PC-9 (cell line): Measurements from ENCODE around the gene EHD4. TPM values are rescaled to one million over a fixed set of nuclear protein-coding genes. Genes with fewer than 3 reads are reported as not detected.

ENCODE experiments used
- BruUV-seq: library from RNA; stranded (reverse); fragments of 400-500 nt; replicated peaks from 2 replicates; lab custom pipeline; 2021; lab: Mats Ljungman, UMichigan
- CTCF ChIA-PET: fragments of 300-600 bp; sonication (Branson Sonifier 250); formaldehyde crosslinking; loops from one replicate; lab custom pipeline; 2022; ENCODE audit warnings: antibody characterized with exemption; lab: Charles Lee
- POLR2A ChIA-PET: fragments of 300-600 bp; sonication (Branson Sonifier 250); formaldehyde crosslinking; loops from one replicate; lab custom pipeline; 2022; ENCODE audit warnings: antibody characterized with exemption; ENCODE audit not compliant: unreplicated experiment; lab: Charles Lee
- DNase-seq, 2 experiments: peaks; one replicate each; pipeline versions ENCODE4 v3.0.0 to v3.0.0-alpha.2; 2015 to 2022; ENCODE audit warnings: mixed read lengths in 1 of 2
- H2AFZ ChIP-seq: fragments of 200-600 bp; sonication (generic); 2 replicates; pipeline ENCODE4 v1.8.1; 2017; ENCODE audit warnings: antibody characterized with exemption
- H3F3A ChIP-seq: fragments of 200-600 bp; sonication (generic); 2 replicates; pipeline ENCODE4 v1.8.1; 2017; ENCODE audit warnings: antibody characterized with exemption, mild to moderate bottlenecking, low read depth; ENCODE audit not compliant: insufficient read depth
- H3K27ac ChIP-seq: fragments of 200-600 bp; sonication (generic); 2 replicates; pipeline ENCODE4 v1.6.1; 2016; ENCODE audit warnings: mixed run types
- H3K27me3 ChIP-seq: fragments of 200-600 bp; sonication (generic); 2 replicates; pipeline ENCODE4 v1.6.1; 2016; ENCODE audit warnings: low read depth, mixed run types; ENCODE audit not compliant: insufficient read depth
- H3K36me3 ChIP-seq: fragments of 200-600 bp; sonication (generic); 2 replicates; pipeline ENCODE4 v1.6.1; 2016; ENCODE audit warnings: low read depth, mixed run types
- H3K4me1 ChIP-seq: fragments of 200-600 bp; sonication (generic); replicated peaks from 2 replicates; pipeline ENCODE4 v1.6.1; 2016; ENCODE audit warnings: mixed run types; ENCODE audit not compliant: insufficient read depth
- H3K4me2 ChIP-seq: fragments of 200-600 bp; sonication (generic); 2 replicates; pipeline ENCODE4 v1.6.1; 2017; ENCODE audit warnings: mixed run types
- H3K4me3 ChIP-seq: fragments of 200-600 bp; sonication (generic); 2 replicates; pipeline ENCODE4 v1.6.1; 2016; ENCODE audit warnings: mixed run types
- H3K79me2 ChIP-seq: fragments of 200-600 bp; sonication (generic); 2 replicates; pipeline ENCODE4 v1.6.1; 2017; ENCODE audit warnings: low read depth, mixed run types
- H3K9me2 ChIP-seq: fragments of 200-600 bp; sonication (generic); 2 replicates; pipeline ENCODE4 v1.8.1; 2017; ENCODE audit warnings: mild to moderate bottlenecking; ENCODE audit not compliant: insufficient read depth
- H3K9me3 ChIP-seq: fragments of 200-600 bp; sonication (generic); 2 replicates; pipeline ENCODE4 v1.8.1; 2016; ENCODE audit warnings: low read depth; ENCODE audit not compliant: insufficient read depth
- H4K20me1 ChIP-seq: fragments of 200-600 bp; sonication (generic); 2 replicates; pipeline ENCODE4 v1.8.1; 2017; ENCODE audit not compliant: insufficient read depth
- CTCF ChIP-seq: fragments of 200-600 bp; sonication (generic); conservative IDR thresholded peaks from 2 replicates; pipeline ENCODE4 v1.6.1; 2017; ENCODE audit warnings: mixed run types, antibody characterized with exemption, mild to moderate bottlenecking, moderate library complexity
- EZH2 ChIP-seq: fragments of 200-600 bp; sonication (generic); IDR thresholded peaks from 2 replicates; pipeline ENCODE4 v1.8.0; 2017; ENCODE audit warnings: antibody characterized with exemption, low read depth
- intact Hi-C: fragments of 100-400 bp; cut with micrococcal nuclease; formaldehyde crosslinking; loops from one replicate; pipeline ENCODE4 v1.10.0; 2022; ENCODE audit not compliant: unreplicated experiment
- total RNA-seq: library from RNA; stranded (reverse); gene quantifications from 2 replicates; pipeline ENCODE4 v1.2.3, GENCODE V29; 2021

EHD4 gene
- total RNA-seq, 1 experiment from 2014 or later = 18.1 TPM

GRCh38 chr15:41895957-41896356 lies 76.4 kb downstream of the EHD4 start:
- H3K27me3 ChIP-seq = no peaks in the 10 kb centered on the region
- no peaks in the 10 kb centered on the region for H3K79me2 ChIP-seq
- H3K4me1 ChIP-seq = no peaks in the 10 kb centered on the region
- H3K4me3 ChIP-seq = no peak overlapping the region
- TF ChIP-seq EZH2 (no peak), CTCF (no peak)
- H3K4me2 ChIP-seq = no peak overlapping the region
- no peak overlapping the region for H2AFZ ChIP-seq
- no peaks in the 10 kb centered on the region for H3K9me2 ChIP-seq
- no peaks in the 10 kb centered on the region for H3F3A ChIP-seq
- intact Hi-C loops = no loop called here
- H3K36me3 ChIP-seq = no peaks in the 10 kb centered on the region
- BruUV-seq = no TSS peak
- no peaks in the 10 kb centered on the region for H3K9me3 ChIP-seq
- DNase-seq = no peak
- no peak overlapping the region for H3K27ac ChIP-seq
- ChIA-PET POLR2A (no interaction called here), CTCF (interaction anchor here (0.5 kb wide), 1 partner anchor 1879 kb away, joined by 3 read pairs; no protein-coding TSS in a partner anchor)
- H4K20me1 ChIP-seq = no peaks in the 10 kb centered on the region

- H3K27me3 ChIP-seq = no peaks in the 10 kb centered on the region
- no peak overlapping the region for H2AFZ ChIP-seq
- no peaks in the 10 kb centered on the region for H3F3A ChIP-seq
- H3K4me1 ChIP-seq = no peaks in the 10 kb centered on the region
- no peak overlapping the region for H3K4me3 ChIP-seq
- H3K27ac ChIP-seq = no peak overlapping the region
- H3K9me2 ChIP-seq = no peaks in the 10 kb centered on the region
- TF ChIP-seq CTCF (no peak), EZH2 (no peak)
- H3K9me3 ChIP-seq = no peaks in the 10 kb centered on the region
- ChIA-PET POLR2A (no interaction called here), CTCF (interaction anchor here (0.5 kb wide), 1 partner anchor 1879 kb away, joined by 3 read pairs; no protein-coding TSS in a partner anchor)
- no peak overlapping the region for H3K4me2 ChIP-seq
- no peaks in the 10 kb centered on the region for H4K20me1 ChIP-seq
- DNase-seq = no peak
- no TSS peak for BruUV-seq
- H3K36me3 ChIP-seq = no peaks in the 10 kb centered on the region
- intact Hi-C loops = no loop called here
- H3K79me2 ChIP-seq = no peaks in the 10 kb centered on the region
Observed at GRCh38 chr15:41895491-41895890, 76.9 kb downstream of the EHD4 start.

- no peak overlapping the region for H3K27ac ChIP-seq
- no peak overlapping the region for H3K4me2 ChIP-seq
- no peaks in the 10 kb centered on the region for H3K79me2 ChIP-seq
- ChIA-PET CTCF (interaction anchor here (0.8 kb wide), 1 partner anchor 62 kb away, joined by 3 read pairs; no protein-coding TSS in a partner anchor), POLR2A (interaction anchor here (1.0 kb wide), 1 partner anchor 106 kb away, joined by 4 read pairs; no protein-coding TSS in a partner anchor)
- no peaks in the 10 kb centered on the region for H3K9me2 ChIP-seq
- H3K4me3 ChIP-seq = no peak overlapping the region
- no peaks in the 10 kb centered on the region for H3K36me3 ChIP-seq
- no peaks in the 10 kb centered on the region for H3K9me3 ChIP-seq
- no peak overlapping the region for H2AFZ ChIP-seq
- H3K4me1 ChIP-seq = no peaks in the 10 kb centered on the region
- BruUV-seq = no TSS peak
- no peaks in the 10 kb centered on the region for H4K20me1 ChIP-seq
- no peak for TF ChIP-seq CTCF
- no peak for TF ChIP-seq EZH2
- intact Hi-C loops = no loop called here
- peak in 1 of 2 experiments; percentile 60 for DNase-seq
- no peaks in the 10 kb centered on the region for H3F3A ChIP-seq
- no peaks in the 10 kb centered on the region for H3K27me3 ChIP-seq
Observed at GRCh38 chr15:41894791-41895463, 77.4 kb downstream of the EHD4 start.
